WTC11 (cell line): ENCODE data around the gene B4GALNT3.

Experiments used
- ATF1 ChIP-seq: sonication (generic); formaldehyde crosslinking; IDR thresholded peaks from 2 replicates; pipeline ENCODE4 v1.8.1; 2023; ENCODE audit warnings: mild to moderate bottlenecking, moderate library complexity, missing genetic modification reagents
- NR2C2 ChIP-seq: sonication (generic); formaldehyde crosslinking; IDR thresholded peaks from 2 replicates; pipeline ENCODE4 v1.8.0; 2022; ENCODE audit warnings: mild to moderate bottlenecking, missing genetic modification reagents
- ZNF263 ChIP-seq: sonication (generic); formaldehyde crosslinking; IDR thresholded peaks from 2 replicates; pipeline ENCODE4 v1.8.1; 2022; ENCODE audit warnings: low read depth, mild to moderate bottlenecking, moderate library complexity, missing genetic modification reagents
- TF ChIP-seq, protein P1 (sequence below): fragments of 200-600 bp; IDR thresholded peaks from 2 replicates; pipeline ENCODE4 v1.8.0; 2022; ENCODE audit warnings: antibody characterized with exemption
- TF ChIP-seq, protein P2 (sequence below): sonication (generic); formaldehyde crosslinking; conservative IDR thresholded peaks from 2 replicates; pipeline ENCODE4 v1.8.1; 2022; ENCODE audit warnings: mild to moderate bottlenecking, missing genetic modification reagents
- TF ChIP-seq, protein P3 (sequence below): sonication (generic); formaldehyde crosslinking; IDR thresholded peaks from 2 replicates; pipeline ENCODE4 v1.8.0; 2022; ENCODE audit warnings: mild to moderate bottlenecking, missing genetic modification reagents
- TF ChIP-seq, protein P4 (sequence below): sonication (generic); formaldehyde crosslinking; IDR thresholded peaks from 2 replicates; pipeline ENCODE4 v1.8.0; 2022; ENCODE audit warnings: mild to moderate bottlenecking, missing genetic modification reagents

DNA sequence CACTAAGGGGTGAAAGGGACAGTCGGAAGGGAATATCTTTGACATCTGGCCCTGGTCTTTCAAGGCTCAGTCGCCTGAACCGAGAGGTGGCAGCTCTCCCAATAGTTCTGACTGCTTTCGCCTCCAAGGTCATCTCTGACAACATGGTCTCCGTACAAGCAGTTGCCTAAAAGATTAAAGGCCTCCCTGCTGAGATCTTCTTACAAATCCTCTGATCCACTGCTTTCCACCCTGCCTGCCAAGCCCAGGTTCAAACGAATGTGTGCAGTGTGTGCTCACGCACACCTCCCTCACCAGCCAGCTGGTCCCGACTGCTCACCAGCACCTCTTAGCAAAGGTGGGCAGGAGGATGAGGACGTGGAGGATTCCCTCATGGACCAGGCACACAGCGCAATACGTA is 10.4 kb downstream of the B4GALNT3 start:
- TF ChIP-seq ZNF263 (CRISPR knock-in tag) = no peak
- TF ChIP-seq, protein P1, sequence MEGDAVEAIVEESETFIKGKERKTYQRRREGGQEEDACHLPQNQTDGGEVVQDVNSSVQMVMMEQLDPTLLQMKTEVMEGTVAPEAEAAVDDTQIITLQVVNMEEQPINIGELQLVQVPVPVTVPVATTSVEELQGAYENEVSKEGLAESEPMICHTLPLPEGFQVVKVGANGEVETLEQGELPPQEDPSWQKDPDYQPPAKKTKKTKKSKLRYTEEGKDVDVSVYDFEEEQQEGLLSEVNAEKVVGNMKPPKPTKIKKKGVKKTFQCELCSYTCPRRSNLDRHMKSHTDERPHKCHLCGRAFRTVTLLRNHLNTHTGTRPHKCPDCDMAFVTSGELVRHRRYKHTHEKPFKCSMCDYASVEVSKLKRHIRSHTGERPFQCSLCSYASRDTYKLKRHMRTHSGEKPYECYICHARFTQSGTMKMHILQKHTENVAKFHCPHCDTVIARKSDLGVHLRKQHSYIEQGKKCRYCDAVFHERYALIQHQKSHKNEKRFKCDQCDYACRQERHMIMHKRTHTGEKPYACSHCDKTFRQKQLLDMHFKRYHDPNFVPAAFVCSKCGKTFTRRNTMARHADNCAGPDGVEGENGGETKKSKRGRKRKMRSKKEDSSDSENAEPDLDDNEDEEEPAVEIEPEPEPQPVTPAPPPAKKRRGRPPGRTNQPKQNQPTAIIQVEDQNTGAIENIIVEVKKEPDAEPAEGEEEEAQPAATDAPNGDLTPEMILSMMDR = no peak
- TF ChIP-seq, protein P2, sequence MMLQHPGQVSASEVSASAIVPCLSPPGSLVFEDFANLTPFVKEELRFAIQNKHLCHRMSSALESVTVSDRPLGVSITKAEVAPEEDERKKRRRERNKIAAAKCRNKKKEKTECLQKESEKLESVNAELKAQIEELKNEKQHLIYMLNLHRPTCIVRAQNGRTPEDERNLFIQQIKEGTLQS (CRISPR knock-in tag) = no peak
- TF ChIP-seq, protein P3, sequence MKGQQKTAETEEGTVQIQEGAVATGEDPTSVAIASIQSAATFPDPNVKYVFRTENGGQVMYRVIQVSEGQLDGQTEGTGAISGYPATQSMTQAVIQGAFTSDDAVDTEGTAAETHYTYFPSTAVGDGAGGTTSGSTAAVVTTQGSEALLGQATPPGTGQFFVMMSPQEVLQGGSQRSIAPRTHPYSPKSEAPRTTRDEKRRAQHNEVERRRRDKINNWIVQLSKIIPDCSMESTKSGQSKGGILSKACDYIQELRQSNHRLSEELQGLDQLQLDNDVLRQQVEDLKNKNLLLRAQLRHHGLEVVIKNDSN (CRISPR knock-in tag) = no peak
- TF ChIP-seq ATF1 = no peak
- TF ChIP-seq, protein P4, sequence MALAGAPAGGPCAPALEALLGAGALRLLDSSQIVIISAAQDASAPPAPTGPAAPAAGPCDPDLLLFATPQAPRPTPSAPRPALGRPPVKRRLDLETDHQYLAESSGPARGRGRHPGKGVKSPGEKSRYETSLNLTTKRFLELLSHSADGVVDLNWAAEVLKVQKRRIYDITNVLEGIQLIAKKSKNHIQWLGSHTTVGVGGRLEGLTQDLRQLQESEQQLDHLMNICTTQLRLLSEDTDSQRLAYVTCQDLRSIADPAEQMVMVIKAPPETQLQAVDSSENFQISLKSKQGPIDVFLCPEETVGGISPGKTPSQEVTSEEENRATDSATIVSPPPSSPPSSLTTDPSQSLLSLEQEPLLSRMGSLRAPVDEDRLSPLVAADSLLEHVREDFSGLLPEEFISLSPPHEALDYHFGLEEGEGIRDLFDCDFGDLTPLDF = no peak
- TF ChIP-seq NR2C2 = no peak
